ENCODE data around the gene AVPR2.

Gene AVPR2

DNA sequence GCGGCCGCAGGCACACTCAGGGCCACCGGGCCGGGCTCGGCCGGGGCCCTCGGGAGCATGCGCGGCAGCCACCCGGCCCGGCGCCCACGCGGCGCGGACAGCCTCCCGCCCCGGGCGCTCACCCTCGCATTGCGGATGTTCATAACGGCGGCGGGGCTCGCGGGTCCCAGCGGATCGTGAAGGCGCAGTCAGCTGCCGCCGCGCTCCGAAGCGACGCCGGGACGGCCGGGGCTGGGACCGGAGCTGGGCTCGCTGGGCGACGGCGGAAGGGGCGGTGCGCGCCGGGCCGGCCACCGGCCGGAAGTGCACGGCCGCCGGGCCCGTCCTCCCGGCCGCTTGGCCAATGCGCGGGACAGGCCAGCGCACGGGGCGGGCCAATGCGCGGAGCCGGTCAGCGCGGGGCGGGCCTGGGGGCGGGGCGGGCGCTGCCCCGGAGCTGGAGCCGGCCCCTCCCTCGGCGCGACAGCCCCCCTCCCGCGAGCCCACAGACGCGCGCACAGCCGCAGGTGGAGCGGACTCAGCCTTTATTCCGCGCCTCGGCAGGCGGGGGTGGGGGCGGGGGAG lies 30.4 kb downstream of the AVPR2 start, which contains the start of gene NAA10:
Gene NAA10 (minus strand): TSS at position 276 of the 564 bp plus-strand sequence. CDS start 133 bp downstream, at position 143.
- DNase-seq, result peak; percentile 14

DNA sequence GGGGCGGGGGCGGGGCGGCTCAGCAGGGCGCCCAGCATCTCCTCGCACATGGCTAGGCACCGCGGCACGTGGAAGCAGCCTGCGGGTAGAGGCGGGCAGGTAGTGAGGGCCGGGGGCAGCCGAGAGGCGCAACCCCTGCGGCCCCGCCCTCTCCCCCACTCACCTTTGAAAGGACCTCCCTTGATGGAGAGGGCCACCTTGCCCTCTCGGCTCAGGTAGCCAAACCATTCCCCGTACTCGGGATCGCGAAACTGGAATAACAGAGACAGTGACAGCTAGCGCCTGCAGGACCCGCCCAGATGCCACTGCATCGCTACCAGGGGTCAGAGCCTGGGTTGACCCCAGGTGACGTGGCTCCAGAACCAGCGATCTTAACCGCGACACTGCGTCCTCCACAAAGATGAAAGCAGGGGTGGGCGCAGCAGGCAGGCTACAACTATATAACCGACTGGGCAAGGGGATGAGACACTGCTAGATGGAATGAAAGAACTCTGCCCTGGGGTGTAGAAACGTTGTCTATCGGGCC lies 30.9 kb downstream of the AVPR2 start:
- DNase-seq, result no peak

- no peak for DNase-seq
Measured at GRCh38 chrX:153937056-153937455, 32.6 kb downstream of the AVPR2 start.

- no peak for DNase-seq
Measured at GRCh38 chrX:153938226-153938786, 33.8 kb downstream of the AVPR2 start.

- no peak for DNase-seq
Measured at GRCh38 chrX:153939573-153939972, 35.1 kb downstream of the AVPR2 start.

GRCh38 chrX:153941336-153942252 lies 37.1 kb downstream of the AVPR2 start:
- DNase-seq, result no peak

DNA sequence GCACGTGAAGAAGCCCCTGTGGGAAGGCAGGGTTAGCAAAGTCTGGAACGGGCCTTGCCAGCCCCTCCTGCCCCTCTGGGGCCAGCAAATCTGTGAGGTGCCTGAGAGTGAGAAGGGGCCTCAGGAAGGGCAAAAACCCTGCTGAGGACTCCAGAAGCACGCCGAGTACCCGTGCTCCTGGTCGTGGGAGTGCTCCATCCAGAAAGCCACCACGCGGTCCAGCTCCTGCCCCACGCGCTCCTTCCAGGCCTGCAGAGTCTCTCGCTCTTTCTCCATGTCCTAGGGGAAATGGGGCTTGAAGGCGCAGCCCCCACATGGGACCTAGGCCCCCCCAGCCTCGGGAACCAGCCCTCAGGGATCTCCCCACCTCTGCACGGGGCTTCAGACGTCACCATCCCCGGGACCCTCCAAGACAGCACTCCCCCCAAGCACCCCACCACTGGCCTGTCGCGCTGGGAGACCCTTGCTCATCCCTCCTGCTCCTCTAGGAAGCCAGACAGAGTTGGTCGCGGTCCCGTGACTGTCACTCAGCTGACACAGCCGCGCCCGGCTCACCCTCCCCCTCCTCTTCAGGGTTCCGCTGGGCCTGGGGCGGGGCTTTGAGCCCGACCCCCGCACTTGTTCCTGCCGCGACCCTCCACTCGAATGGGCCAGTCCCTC lies 39.8 kb downstream of the AVPR2 start, which contains the start of gene RENBP:
Gene RENBP (minus strand): TSS at position 504 of the 660 bp plus-strand sequence. CDS start 33 bp downstream, at position 471.
- no peak for DNase-seq

DNA sequence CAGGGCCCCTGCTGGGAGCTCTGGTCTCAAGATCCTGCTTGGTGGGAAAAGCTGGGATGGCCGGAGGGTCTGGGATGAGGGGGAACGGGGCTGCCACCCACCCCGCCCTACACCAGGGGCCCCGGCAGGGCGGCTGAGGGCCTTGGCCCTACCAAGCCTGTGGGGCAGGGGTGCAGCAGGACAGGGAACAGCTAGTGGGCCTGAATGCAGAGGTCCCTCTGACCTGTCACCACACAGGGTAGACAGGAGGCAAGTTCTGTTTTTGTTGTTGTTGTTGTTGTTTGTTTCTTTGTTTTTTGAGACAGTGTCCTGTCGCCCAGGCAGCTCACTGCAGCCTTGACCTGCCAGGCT lies 40.3 kb downstream of the AVPR2 start:
- DNase-seq, result no peak

DNA sequence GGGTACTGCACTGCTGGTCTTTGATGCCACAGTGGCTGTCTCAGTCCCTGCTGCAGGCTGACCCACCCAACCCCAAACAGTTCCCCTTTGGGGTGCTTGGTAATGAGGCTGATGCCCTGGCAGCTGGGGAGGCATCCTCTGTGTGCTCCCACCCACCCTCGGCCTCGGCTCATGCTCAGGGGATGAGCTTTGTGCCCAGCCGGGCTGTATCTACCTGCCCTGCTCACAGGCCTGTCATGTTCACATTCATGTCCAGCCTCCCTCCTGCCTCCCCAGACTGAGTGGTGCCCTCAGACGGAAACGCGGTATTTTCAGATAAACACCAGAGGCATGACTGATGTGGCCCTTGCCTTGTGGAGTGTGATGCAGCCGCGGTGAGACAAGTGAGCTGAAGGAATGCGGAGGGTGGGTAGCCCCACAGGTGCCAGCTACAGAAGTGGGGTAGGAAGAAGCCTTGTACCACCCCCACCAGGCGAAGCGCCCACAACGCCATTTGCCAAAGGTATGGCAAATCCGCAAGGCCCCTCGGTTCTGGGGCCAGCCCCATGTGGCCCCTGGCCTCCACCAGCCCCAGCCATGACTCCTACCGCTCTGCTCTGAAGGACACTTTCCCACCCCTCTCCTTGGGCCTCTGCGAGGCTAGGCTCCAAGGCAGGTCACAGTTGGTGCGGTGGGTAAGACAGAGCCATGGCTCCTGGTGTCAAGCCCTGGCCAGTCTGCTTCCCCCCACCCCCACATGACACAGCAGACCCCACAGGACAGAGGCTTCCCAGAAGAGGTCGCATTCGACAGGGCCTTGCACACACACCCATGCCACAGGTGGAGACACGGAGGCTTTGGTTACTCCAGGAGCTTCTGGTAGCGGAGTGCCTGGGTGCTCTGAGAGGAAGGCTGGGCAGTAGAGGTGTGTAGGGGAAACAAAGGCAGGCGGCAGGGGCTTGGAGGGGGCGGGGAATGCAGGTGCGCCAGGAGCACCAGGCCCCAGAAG lies 41.8 kb downstream of the AVPR2 start:
- no peak for DNase-seq

GRCh38 chrX:153947009-153947769 lies 42.7 kb downstream of the AVPR2 start:
- peak; percentile 12 for DNase-seq

DNA sequence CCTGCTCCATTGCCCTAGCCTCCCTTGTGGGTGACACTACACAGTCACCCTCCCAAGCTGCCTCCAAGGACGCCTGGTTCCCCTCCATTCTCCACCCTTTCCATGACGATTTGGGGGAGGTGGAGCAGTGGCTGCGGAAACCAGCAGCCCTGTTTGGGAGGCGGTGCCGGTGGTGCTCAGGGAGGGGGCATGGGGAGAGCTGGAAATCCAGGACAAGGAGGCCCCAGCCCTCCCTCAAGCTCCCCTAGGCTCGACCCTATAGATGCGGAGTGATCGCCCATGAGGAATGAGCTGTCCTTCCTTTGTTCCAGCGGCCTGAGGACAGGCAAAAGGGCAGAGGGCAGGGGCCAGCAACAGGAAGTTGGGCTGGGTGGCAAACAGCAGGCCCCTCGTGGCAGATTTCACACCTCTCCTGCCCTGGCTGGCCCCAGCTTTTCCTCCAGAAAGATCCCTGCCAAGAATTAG lies 43.6 kb downstream of the AVPR2 start:
- DNase-seq, result no peak

DNA sequence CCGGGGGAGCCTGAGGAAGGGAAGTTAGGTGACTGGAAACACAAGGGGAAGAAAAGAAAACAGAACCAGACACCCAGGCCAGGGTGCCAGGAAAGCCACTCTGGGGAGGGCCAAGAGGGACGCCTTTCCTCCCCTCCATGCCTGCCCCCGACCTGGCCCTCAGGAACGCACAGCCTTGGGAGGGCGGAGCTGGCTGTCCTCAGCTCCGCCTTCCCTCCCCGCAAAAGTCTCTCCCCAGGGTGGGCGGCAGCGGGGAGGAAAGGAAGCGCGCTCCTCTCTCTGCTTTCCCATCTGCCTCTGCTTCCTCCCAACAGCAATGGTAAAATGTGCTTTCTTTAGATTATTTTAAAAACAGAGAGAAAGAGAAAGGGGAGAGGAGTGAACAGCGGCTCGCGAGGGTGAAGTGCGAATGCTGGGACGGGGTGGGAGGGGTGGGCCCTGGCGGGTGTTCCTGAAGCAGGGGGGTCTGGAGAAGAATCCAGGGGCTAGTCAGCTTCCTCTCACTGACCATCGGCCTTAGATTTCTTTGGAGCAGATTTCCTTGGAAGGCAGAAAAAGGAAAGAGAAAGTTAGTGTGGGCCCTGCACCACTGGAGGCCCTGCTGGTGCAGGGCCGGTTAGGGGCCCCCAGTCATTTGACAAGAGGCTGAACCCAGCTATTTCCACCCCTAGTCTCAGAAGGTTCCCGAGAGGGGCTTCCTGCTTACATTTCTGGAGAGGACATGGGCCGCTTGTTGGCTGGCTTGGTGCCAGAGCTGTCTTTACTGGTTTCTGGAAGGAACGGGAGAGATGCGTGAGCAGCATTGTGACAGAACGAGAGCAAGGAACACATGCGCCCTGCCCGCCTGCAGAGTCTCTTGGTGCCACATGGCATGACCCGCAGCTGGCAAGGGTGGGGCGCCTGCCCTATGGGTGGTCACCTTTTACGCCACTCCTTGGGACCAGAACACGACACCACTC lies 44.7 kb downstream of the AVPR2 start:
- no peak for DNase-seq

- no peak for DNase-seq
Measured at GRCh38 chrX:153950127-153950526, 45.7 kb downstream of the AVPR2 start.

DNA sequence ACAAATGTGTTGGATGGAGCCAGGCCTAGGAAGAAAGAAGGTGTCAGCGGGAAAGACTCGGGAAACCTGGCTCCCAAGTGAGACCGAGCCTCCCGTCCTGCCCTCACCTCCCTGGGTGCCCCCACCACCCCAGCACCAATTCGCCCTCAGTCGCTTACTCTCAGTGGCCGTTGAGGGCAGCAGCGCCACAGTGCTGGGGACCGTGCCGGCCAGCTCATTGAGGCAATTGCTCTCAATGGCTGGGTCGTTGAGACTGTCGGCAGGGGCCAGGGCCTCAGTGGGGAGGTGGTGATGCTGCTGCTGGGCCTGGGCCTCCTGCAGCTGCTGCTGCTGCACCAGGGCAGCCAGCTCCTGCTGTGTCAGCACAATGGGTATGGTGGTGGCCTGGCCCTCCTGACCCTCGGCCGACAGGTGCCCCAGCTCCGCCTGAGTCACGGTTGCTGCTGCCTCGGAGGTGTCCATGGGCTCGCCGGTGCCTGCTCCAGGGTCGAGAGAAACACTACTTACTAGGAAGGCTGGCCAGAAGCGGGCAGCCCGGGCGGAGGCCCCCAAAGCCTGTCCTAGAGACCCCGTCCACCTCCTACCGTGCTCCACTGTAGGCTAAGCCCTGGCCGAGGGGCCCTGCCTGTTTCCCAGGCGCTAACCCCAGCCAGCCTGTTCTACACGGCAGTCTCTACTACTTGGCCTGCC lies 47.4 kb downstream of the AVPR2 start:
- DNase-seq, result no peak

DNA sequence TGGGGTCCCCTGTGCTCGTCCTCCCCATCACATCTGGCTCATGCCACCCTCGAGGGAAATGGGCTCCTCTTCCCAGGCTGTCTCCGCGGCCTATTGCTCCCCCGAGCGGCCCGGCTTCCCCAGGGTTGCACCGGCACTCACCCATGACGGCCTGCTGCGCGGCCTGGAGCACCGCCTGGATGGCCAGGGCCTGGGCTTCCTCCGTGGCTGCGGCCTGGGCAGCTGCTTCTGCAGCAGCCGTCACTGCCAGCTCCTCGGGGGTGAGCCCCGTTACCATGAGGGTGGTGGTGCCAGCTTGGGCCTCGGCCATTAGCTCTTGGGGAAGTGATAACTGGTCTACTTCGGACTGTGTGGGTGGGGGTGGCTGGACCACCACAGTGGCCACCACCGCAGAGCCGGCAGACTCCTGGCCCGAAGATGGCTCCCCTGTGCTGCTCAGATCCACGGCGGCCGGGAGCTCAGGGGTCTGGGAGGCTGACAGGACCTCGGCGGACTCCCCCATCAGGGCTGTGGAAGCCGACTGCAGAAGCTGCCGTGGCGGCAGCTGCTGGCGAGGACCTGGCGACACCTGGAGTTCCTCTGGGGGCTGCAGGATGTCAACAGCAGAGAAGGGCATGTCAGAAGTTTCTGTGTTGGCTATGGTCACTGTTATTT lies 48.0 kb downstream of the AVPR2 start:
- no peak for DNase-seq

GRCh38 chrX:153953342-153953830 lies 48.9 kb downstream of the AVPR2 start:
- DNase-seq, result peak; percentile 2

GRCh38 chrX:153953892-153954557 lies 49.6 kb downstream of the AVPR2 start:
- no peak for DNase-seq

Measured in DMS79 treated with DMSO at 0.1 percent for 48 hours (cell line).